ENCODE results near the gene TMEM117. TPM values are rescaled to one million over a fixed set of nuclear protein-coding genes. Genes with fewer than 3 reads are reported as not detected.
A peak's percentile ranks its signal among the peaks of the same experiment; 100 is the strongest.

The TMEM117 gene
- total RNA-seq, 1 donor: 10.8 TPM

DNA sequence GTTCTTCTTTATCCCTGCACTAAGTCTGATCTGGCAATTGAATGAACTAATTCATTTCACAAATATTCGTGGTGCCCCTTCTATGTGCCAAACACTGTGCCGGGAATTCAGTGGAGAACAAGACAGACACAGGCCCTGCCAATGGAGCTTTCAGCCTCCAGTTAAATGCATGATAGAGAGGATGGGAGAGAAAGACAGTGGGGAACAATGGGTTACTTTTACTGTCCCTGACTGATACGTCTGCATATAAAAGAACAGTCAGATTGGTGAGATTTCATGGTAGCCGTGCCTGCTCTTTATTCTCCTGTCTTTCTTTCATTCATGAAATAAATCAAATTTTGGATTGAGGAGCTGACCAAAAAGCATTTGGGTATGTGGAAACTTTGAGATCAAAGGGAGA lies 78.5 kb downstream of the TMEM117 start:
- no peak for TF ChIP-seq CTCF (IDR thresholded peaks at IDR 0.05; ENCODE audit: insufficient read depth, low read depth, low read length)
- no peak overlapping the region for H3K4me3 ChIP-seq (ENCODE audit: low read depth, low read length)
- DNase-seq (ENCODE audit: low read depth): no peak

DNA sequence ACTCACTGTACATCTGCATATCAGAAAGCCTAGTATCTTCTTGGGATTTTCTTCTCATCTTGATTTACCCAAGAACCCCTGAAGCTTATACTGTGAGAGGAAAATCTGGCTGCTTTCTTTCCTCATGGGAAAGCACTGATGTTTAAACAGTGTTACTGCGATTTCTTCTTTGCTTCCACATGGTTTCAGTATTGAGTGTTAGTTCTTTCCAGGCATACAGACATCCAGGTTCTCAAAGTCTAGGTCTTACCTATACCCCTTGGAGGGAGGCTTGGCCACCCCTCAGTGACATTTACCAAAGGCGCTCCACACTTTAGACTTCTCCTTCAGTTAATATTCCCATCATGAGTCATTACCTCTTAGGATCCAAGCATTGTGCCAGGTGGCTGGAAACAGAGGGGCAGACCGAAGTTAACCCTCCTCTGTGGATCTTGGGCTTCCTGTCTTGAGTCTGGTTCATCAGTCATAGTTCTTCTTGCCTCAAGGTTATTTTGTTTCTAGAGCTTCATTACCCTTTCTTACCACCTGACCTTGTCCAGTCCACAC lies 79.1 kb downstream of the TMEM117 start:
- DNase-seq (ENCODE audit: low read depth): no peak
- no peak overlapping the region for H3K4me3 ChIP-seq (ENCODE audit: low read depth, low read length)
- TF ChIP-seq CTCF (IDR thresholded peaks at IDR 0.05; ENCODE audit: insufficient read depth, low read depth, low read length): peak; percentile 22

- H3K4me3 ChIP-seq (ENCODE audit: low read depth, low read length): no peak overlapping the region
- DNase-seq (ENCODE audit: low read depth): no peak
- no peak for TF ChIP-seq CTCF (IDR thresholded peaks at IDR 0.05; ENCODE audit: insufficient read depth, low read depth, low read length)
These were observed 82.0 kb downstream of the TMEM117 start for GRCh38 chr12:43917896-43918295.

GRCh38 chr12:43921666-43922337 lies 85.9 kb downstream of the TMEM117 start:
- H3K4me3 ChIP-seq (ENCODE audit: low read depth, low read length): no peak overlapping the region
- peak; percentile 11 for DNase-seq (ENCODE audit: low read depth)
- no peak for TF ChIP-seq CTCF (IDR thresholded peaks at IDR 0.05; ENCODE audit: insufficient read depth, low read depth, low read length)

- no peak for DNase-seq (ENCODE audit: low read depth)
- no peak for TF ChIP-seq CTCF (IDR thresholded peaks at IDR 0.05; ENCODE audit: insufficient read depth, low read depth, low read length)
- H3K4me3 ChIP-seq (ENCODE audit: low read depth, low read length): no peak overlapping the region
These were observed 94.2 kb downstream of the TMEM117 start for GRCh38 chr12:43930032-43930431.

DNA sequence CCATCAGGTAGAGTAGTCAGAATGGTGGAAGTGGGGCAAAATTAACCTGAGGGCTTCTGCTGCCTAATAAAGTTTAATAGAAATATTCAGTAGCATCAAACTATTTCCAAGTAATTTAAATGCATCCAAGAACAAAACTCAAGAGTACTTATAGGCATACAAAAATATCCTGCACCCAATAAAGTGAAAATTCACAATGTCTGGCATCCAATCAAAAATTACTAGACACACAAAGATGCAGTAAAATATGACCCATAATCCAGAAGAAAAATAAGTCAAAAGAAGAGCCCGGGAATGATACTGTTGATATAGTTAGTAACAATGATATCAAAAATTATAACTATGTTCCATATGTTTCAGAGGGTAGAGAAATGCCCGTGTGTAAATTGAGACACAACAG lies 95.3 kb downstream of the TMEM117 start:
- H3K4me3 ChIP-seq (ENCODE audit: low read depth, low read length): no peak overlapping the region
- no peak for DNase-seq (ENCODE audit: low read depth)
- TF ChIP-seq CTCF (IDR thresholded peaks at IDR 0.05; ENCODE audit: insufficient read depth, low read depth, low read length): no peak

DNA sequence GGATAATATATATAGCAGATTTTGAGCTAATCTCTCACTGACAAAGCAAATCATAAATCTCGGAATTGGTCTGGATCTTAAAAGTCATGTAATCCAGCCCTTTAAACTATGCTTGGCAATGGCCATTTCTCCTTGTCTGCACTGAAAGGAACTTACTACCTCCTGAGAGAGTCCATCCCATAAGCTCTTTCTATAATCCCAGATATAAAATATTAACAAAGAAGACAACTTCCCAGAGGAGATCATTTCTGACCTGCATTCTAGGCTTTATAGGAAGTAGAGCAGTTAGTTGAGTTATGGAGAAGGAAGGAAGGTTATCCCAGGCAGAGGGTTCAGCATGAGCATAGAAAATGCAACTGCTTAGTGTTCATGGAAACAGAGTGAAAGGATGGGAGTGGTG lies 99.7 kb downstream of the TMEM117 start:
- no peak overlapping the region for H3K4me3 ChIP-seq (ENCODE audit: low read depth, low read length)
- DNase-seq (ENCODE audit: low read depth): no peak
- TF ChIP-seq CTCF (IDR thresholded peaks at IDR 0.05; ENCODE audit: insufficient read depth, low read depth, low read length): no peak

Measured in fibroblast of villous mesenchyme (primary cell).